Measurements from ENCODE around the gene MX2.

The MX2 gene

DNA sequence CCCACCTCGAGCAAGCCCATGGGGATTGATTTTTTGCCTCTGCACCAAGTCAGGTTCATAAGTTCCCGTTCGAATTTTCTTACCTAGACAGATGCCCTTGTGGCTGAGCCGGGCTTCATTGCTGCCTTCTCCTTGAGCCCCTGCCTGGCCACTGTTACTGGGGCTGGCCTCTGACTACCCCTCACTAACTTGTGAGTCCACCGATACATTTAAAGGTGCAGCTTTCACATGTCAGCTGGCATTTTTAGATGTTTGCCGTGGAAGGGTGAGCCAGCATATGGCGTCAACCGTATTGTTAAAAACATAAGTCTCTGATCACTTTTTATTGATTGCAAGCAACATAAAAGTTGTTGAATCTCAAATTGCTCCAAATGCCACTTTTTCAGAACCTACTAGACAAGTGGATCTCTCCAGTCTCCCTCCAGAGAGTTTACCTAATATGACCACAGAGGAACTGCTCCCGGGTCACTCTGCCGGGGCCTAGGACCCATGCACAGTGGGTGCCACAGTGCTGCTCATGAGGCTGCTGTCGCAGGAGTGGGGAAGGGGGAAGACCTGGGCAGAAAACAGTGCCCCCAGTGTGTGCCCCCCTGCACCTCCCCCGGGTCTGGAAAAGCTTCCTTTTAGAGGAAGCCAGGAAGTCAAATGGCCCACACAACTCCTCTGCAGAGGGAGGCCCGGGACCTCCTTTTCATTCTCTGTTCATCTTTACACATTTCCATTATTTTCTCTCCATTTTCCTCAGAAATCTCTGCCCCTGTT lies 83.1 kb downstream of the MX2 start:
- TF ChIP-seq, protein P1, sequence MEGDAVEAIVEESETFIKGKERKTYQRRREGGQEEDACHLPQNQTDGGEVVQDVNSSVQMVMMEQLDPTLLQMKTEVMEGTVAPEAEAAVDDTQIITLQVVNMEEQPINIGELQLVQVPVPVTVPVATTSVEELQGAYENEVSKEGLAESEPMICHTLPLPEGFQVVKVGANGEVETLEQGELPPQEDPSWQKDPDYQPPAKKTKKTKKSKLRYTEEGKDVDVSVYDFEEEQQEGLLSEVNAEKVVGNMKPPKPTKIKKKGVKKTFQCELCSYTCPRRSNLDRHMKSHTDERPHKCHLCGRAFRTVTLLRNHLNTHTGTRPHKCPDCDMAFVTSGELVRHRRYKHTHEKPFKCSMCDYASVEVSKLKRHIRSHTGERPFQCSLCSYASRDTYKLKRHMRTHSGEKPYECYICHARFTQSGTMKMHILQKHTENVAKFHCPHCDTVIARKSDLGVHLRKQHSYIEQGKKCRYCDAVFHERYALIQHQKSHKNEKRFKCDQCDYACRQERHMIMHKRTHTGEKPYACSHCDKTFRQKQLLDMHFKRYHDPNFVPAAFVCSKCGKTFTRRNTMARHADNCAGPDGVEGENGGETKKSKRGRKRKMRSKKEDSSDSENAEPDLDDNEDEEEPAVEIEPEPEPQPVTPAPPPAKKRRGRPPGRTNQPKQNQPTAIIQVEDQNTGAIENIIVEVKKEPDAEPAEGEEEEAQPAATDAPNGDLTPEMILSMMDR (IDR thresholded peaks at IDR 0.05; ENCODE audit: low read depth, low read length, missing control alignments), result no peak
- no peak for DNase-seq (ENCODE audit: extremely low read depth, low read depth)

DNA sequence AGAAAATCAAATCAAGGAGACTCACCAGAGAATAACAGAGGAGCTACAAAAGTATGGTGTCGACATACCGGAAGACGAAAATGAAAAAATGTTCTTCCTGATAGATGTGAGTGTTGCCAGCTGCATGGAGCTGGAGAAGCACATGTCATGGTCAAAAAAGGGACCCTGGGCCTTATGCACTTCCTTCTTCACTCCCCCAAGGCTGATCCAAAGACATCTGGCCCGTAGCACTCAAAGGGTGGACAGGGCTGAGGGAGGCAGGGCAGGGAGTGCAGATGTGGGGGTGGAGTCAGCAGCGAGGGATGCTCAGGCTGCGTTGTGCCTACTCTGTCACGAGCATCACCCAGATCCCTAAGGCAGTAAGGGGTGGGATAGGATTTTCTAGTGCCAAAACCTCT lies 83.6 kb downstream of the MX2 start:
- no peak overlapping the region for H3K4me3 ChIP-seq (replicated peaks; ENCODE audit: low read depth, low read length)
- no peak for DNase-seq (ENCODE audit: extremely low read depth, low read depth)
- TF ChIP-seq, protein P1 (IDR thresholded peaks at IDR 0.05; ENCODE audit: low read depth, low read length, missing control alignments), result no peak

More for the DNA sequence above, 83.1 kb downstream of the MX2 start:
- no peak overlapping the region for H3K4me3 ChIP-seq (replicated peaks; ENCODE audit: low read depth, low read length)

DNA sequence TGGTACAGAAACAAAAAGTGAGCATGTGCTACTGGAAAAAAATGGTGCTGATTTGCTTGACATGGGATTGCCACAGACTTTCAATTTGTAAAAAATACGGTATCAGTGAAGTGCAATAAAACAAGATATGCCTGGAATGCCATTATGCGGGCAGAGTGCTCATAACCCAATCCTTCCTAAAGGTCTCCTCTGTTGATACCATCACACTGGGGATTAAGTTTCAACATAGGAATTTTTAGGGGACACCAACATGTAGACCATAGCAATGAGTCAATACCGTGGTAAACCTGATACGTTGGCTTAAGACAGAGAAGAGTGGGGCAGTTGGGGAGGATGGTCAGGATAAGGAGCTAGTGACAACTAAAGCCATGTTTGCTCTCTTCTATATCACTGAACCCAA lies 84.8 kb downstream of the MX2 start:
- TF ChIP-seq, protein P1 (IDR thresholded peaks at IDR 0.05; ENCODE audit: low read depth, low read length, missing control alignments), result no peak
- no peak overlapping the region for H3K4me3 ChIP-seq (replicated peaks; ENCODE audit: low read depth, low read length)
- DNase-seq (ENCODE audit: extremely low read depth, low read depth), result no peak

DNA sequence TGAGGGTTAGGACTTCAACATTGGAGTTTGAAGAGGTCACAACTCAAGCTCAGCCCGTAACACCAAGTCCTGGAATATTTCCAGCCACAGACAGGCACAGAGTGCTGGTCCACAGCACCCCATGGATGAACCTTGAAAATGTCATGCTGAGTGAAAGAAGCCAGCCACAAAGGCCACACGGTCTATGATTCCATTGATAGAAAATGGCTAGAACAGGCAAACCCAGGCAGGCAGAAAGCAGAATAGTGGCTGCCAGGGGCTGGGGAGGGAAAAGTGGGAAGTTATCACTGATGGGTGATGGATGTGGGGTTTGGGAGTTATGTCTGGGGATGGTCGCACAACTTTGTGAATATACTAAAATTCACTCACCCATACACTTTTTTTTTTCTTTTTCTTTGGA lies 85.5 kb downstream of the MX2 start:
- H3K4me3 ChIP-seq (replicated peaks; ENCODE audit: low read depth, low read length), result no peak overlapping the region
- TF ChIP-seq, protein P1 (IDR thresholded peaks at IDR 0.05; ENCODE audit: low read depth, low read length, missing control alignments), result no peak
- no peak for DNase-seq (ENCODE audit: extremely low read depth, low read depth)

DNA sequence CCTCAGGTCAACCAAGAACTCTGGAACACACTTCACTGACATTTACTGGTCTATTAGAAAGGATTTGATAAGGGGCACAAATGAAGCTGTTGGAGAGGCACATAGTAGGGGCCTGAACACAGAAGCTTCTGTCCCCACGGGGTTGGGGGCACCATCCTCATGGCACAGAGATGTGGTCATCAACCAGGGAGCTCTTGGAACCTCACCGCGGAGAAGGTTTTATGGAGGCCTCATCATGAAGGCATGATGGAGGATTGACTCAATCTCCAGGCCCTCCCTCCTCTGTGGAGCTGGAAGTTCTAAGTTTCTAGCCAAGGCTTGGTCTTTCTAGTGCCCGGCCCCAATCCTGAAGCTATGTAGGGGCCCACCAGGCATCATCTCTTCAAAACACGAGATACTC lies 87.8 kb downstream of the MX2 start:
- DNase-seq (ENCODE audit: extremely low read depth, low read depth), result no peak
- TF ChIP-seq, protein P1 (IDR thresholded peaks at IDR 0.05; ENCODE audit: low read depth, low read length, missing control alignments), result no peak
- H3K4me3 ChIP-seq (replicated peaks; ENCODE audit: low read depth, low read length), result no peak overlapping the region

DNA sequence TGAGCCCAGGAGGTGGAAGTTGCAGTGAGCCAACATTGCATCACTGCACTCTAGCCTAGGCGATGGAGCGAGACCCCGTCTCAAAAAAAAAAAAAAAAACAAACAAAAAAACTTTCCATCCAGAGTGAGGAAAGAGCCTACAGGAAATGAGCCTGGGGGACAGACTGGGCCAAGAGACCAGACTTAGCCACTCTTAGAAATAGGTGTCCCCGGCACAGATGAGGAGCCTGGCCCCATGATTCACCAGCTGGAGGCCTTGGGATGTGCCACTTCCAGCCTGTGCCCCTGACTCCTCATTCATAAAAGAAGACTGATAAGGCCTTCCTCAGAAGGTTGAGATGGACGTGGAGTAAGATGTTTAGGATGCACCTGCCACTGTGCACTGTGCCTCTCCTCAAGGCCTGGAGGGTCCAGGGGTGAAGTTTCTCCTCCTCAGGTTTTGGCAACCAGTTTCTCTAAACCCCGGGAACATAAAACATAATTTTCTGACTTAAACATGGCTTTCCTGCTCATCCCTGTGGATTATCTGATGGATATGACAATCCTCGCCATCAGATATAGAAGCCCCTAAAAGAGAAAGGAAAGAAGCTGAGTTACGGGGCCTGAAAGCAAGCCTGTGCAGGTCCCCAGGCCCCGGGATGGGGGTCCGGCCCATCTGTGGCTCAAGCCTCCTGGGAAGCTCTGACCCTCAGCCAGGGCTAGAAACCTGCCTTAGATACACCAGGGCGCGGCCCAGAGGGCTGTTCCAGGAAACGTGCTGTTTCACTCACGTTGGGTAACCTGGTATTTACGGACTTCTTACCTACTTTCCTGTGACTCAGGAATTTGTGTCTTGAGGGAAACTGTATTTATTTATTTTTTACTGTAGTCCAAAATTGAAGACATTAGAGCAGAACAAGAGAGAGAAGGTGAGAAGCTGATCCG lies 90.2 kb downstream of the MX2 start:
- TF ChIP-seq, protein P1 (IDR thresholded peaks at IDR 0.05; ENCODE audit: low read depth, low read length, missing control alignments), result no peak
- DNase-seq (ENCODE audit: extremely low read depth, low read depth), result no peak

More for the DNA sequence above, 90.2 kb downstream of the MX2 start:
- no peak overlapping the region for H3K4me3 ChIP-seq (replicated peaks; ENCODE audit: low read depth, low read length)
